GM18907 (cell line): ENCODE results near the gene C1orf94.
A peak's percentile ranks its signal among the peaks of the same experiment; 100 is the strongest.

Experiments
- ATAC-seq: cut with Tn5 transposase; IDR thresholded peaks from one replicate; pipeline ENCODE4 v1.9.1; 2021; ENCODE audit warnings: mild to moderate bottlenecking, moderate library complexity; ENCODE audit not compliant: unreplicated experiment

C1orf94 gene, protein sequence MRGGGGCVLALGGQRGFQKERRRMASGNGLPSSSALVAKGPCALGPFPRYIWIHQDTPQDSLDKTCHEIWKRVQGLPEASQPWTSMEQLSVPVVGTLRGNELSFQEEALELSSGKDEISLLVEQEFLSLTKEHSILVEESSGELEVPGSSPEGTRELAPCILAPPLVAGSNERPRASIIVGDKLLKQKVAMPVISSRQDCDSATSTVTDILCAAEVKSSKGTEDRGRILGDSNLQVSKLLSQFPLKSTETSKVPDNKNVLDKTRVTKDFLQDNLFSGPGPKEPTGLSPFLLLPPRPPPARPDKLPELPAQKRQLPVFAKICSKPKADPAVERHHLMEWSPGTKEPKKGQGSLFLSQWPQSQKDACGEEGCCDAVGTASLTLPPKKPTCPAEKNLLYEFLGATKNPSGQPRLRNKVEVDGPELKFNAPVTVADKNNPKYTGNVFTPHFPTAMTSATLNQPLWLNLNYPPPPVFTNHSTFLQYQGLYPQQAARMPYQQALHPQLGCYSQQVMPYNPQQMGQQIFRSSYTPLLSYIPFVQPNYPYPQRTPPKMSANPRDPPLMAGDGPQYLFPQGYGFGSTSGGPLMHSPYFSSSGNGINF

DNA sequence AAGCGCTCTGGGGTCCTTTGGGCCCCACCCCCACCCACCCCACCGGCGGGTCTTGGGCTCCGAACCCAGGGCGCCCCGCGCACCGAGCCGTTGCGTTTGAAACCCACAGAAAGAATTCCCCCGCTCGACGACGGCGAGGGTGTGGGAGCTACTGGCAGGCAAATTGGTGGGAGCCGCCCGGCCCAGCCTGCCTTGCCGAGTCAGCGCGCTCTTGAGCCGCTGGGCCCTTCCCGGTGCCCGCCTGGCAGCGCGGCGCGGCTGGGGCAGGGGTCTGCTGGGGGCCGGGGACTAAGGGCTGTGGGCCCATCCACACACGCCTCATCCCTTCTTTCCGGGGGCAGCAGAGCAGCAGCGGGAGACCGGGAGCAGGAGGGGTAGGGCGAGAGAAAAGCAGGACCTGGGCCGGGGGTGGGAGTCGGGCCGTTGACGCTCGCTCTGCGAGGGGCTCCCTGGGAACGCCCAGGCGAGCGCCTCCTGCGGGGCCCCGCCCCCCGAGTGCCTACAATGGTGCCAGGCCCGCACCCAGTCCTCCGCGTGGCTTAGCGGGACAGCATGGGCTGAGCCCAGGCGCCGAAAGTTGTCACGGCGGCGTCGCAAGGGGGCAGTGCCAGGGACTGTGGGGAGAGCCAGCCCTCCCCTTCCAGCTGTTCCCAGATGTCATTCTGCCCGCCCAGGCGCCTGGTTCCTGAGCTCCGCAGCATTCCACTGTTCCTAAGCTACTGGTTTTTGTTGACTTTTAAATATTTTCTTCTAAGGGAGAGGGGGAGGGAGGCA lies at the start of gene C1orf94:
C1orf94 (plus strand) TSS at position 78 of the 774 bp plus-strand sequence. CDS start 883 bp downstream, outside the sequence.
- ATAC-seq = no peak

DNA sequence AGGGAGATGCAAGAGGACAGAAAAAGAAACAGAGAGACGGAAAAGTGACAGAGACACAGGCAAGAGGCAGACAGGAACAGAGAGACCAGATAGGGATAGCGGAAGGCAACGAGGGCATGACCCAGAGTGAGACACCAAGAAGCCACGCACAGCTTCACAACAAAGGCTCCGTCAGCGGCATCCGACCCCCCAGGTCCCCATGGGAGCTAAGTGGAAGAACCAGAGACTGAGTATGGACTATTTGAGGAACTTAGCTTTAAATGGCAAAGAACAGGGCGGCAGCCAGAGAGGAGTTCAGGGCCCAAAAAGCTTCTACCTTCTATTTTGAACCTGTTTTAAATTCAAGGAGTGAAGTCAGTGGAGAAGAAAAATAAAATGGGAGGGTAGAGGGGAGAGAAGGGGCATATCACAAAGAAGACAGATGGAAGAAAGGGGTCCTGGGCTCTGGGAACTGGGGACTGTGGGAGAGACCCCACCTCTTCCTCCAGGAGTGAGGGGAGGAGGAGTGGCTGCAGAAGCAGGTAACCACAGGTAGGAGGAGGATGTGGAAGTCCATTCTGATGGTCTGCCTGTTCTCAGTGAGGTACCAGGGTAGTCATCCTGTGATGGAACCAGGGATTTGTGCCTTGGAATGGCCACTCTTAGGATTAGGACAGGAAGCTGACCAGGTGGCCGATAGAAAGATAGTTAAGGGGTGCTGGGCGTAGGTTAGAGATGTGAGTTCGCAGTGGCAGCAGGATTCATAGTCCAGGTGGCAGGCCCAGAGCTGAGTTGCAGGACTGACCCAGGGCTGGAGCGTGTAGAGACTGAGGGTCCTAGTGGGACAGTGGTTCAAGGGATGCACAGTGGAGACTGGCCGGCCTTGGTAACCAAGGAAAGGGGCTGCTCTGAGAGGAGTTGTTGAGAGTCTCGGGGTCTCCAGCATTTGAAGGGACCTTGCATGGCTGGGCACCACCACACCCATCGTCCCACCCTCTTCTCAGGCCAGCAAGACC lies 49.4 kb upstream of the C1orf94 start:
- no peak for ATAC-seq

DNA sequence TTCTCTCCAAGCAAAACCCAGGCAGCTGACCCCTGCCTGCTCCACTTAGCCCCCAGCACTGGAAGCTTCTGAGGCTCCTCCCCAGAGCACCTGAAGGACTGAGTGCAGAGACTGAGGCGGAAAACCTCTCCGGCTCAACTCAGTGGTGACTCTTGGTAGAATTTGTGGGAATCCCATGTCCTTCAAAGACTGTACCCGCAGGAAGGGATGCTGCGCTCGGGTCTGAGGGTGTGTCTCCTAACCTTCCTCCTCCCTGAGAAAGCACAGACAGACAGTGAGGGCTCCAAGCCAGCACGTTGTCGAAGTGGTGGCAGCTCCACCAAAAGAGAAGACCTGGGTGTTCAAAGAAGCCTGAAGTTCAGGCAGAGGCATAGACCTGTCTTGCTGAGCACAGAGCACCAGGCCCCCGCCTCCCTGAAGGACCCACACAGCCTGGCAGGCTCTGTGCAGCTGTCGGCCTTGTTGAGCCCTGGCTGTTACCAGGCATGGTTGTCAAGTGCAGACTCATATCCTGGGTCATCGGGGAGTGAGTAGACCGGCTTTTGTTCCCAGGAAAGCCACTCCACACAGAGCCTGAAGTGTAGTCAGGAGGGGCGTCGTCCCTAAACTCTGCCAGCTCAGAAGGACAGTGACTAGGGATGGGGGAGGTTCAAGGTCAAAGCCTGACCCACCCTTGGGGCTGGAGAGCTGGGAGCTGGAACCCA lies 48.4 kb upstream of the C1orf94 start:
- no peak for ATAC-seq

DNA sequence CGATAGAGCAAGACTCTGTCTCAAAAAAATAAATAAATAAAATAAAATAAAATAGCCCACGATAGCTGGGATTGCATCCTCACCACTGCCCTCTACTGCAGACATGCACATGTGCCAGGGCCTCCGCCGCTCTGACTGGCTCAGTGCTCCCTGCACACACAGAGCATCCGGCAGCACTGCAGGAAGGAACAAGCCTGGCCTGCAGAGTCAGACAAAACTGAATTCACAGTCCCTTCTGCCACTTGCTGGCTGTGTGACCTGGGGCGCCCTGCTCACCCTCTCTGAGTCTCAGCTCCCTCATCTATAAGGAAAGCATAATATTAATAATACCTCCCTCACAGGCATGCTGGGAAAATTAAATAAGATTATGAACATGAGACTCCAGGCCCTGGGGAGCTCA lies 47.1 kb upstream of the C1orf94 start:
- ATAC-seq = no peak

DNA sequence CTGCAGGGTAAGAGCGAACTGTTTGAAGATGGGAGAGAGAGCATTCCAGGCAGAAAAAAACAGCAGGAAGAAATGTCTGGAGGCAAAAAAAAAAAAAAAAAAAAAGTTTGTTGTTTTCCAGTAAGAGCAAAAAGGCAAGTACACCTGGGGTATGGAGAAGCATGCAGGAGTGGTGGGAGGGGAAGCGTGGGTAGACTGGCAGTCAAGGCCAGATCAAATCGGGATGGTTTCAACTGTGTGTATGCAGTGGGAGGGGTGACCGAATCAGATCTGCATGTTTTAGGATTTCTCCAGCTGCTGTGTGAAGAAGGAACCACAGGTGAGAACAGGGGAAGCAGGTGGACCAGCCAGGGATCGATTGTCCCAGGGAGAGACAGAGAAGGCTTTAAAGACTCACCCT lies 46.4 kb upstream of the C1orf94 start:
- no peak for ATAC-seq

DNA sequence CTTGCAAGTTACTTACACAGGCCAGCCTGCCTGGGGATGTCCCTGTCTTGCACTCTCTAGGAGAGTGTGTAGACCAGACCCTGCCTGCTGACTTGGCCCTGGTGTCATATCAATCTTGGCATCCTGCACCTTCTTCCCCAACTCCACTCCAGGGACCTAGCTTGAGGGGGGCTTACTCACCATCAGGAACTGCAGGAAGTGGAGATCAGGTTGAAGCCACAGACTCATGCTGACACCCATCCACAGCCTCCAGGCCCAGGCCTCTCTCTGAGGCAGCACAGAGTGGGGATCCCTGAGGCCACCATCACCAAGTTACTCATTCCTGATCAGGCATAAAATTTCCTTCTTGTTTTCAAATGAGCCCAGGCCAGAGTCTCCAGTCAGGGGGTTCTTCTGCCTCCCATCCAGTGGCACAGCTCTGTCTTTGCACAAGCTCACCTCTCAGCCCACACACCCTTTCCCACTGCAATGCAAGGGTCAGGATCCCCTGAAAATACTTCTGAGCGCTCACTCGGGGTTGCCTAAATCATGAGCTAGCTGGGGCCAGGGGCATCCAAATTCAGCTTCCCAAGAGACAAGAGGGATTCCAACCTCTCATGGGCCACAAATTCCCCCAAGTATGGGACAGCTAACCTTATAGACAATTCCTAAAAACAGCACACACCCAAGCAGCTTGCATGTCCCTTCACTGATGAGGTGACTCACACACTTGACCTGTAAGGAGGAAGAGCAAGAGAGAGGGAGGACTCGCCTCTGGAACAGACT lies 45.1 kb upstream of the C1orf94 start:
- no peak for ATAC-seq

DNA sequence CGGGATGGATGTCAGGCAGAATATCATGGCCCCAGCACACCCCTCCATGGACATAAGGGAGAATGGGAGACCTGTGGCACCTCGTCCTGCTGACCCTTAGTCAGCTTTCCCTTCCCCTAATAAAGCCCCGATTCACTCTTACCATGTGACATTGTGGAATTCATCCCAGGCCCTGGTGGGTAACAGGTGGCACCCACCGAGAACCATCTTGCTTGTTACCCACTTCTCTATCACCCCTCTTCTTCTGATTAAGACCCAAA lies 44.6 kb upstream of the C1orf94 start:
- ATAC-seq = no peak

DNA sequence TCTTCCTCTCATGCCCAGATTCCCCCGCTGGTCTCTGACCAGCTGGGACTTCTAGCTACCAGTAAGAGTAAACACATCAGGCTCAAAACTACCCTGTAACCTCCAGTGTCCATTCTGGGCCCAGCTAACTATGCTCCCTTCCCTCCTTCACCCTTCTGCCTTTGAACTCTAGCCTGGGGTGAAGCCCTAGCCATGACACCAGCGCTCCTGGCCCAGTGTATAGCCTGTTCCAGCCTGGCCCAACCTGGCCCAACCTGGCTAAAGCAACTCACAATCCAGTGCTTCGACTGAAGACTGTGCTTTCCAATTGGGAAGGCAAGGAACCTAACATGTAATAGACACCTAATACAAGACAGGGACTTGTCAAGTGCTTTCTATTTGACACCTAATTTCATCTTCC lies 39.3 kb upstream of the C1orf94 start:
- no peak for ATAC-seq

DNA sequence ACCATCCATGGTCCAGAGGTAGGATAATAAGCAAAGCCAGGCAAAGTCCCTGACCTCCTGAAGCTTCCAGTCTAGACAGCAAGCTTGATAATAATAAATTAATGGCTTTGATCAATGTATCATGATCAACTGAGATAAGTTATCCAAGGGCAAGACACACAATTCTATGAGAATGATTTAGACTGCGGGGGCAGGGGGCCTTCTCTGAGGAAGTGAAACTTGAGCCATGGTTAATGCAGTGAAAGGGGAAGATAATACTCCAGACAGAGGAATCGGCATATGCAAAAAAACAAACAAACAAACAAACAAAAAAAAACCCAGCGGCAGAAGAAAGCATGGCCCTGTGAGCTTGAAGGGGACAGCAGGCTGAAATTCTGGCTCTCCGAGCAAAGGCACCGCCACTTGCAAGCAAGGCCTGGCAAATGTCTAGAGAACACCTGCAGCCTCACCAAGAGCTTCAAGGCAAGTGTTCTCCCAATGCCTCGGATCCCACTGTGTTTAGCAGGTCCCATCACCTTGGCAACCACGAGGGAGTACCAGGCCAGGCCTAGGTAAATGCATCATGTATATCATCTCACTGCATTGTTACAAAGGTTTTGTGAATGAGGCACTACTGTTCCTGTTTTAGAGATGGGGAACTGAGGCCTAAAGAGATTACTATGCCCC lies 36.6 kb upstream of the C1orf94 start:
- no peak for ATAC-seq

DNA sequence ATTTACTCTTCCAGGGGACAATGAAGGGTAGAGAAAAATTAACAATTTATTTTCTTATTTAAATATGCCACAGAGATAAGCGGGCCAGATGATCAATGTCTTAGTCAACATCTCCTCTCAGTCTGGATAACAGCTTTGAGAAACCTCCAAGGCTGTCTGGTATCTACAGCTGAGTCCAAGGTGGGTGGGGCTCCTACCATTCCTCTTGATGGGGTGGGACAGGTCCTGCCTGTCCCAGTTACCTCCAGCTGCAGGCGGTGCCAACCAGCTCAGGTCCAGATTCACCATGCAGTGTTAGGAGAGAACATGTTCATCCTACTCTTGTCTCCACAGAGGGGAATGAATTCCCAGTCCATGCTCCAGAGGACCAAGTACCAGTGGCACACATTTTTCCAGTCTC lies 32.7 kb upstream of the C1orf94 start:
- no peak for ATAC-seq

DNA sequence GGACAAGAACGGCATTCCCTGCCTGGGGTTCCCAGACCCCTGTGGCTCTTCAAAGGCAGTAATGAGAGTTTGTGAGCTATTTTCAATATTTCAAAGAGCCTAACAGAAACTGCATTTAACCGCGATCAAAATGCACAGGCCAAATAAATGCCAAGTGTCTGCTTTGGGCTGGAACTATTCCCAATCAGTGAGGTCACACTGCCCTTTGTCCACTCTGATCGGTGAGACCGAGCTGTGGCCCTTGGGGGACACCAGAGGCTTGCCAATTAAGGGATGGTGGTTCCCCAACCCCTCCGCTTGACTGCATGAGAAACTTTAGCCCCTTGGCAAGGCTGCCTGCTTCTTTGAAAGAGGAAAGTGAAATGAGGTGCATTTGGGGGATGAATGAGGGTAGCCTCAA lies 31.9 kb upstream of the C1orf94 start:
- ATAC-seq = no peak

DNA sequence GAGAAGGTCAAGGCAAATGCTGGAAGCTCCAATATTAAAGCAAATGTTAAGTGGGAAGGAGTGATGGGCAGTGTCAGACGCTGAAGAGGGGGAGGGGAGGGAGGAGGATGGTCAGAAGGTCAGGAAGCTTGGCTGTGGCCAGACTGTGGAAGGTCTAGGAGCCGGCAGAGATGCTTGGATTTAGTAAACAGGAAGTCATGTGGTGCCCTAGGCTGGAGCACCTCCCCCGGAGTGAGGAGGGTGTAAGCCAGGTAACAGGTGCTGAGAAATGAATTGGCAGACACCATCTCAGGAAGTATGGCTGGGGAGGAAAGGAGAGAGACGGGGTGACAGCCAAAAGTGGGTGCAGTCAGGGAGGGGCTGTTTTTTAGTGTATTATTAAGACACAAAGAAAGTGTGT lies 29.4 kb upstream of the C1orf94 start:
- no peak for ATAC-seq

DNA sequence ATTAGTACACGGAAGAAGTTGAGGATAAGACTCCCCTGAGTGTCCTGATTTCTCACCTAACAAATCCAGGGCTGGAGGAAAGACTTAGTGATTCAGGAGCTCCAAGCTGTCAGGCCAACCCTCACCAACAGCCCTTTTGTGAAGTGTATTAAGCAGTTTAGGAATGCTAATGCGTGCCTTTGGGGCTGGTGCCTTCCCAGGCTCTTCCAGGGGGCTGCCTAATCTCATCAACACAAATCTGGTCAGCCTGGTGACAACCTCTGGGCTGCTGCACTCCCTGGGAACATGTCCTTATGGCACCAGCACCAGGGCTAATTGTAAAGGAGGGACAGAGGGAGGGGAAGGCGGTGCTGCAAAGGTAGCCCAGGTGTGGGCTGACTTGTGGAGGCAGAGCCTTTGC lies 27.2 kb upstream of the C1orf94 start:
- no peak for ATAC-seq

DNA sequence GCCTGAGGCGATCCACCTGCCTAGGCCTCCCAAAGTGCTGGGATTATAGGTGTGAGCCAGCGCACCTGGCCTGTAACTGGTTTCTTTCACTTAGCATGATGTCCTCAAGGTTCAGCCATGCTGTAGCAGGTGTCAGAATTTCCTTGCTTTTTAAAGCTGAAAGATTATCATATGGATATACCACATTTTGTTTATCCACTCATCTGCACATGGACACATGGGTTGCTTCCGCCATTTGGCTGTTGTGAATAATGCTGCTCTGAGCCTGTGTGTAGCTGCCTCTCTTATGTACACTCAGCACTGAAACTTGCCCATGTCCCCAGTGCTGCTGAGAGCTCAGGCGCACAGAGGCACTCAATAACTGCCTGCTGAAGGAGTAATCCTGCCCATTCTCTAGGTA lies 23.5 kb upstream of the C1orf94 start:
- ATAC-seq = no peak

DNA sequence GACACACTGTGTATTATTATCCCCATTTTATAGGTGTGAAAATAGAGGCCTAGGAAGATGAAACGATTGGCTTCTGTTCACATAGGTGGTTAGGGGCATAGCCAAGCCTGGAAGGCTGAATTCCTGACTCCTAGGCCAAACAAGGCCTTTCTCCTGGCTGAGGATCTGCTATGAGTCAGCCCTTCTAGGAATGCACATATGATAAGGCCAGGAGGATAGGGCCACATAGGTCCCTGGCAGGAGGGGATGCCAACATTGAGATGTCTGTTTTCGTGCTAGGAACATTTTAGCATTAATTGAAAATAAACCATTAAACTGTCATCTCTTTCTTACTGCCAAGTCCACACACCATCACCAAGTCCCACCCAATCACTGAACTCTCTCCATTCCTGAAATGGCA lies 20.8 kb upstream of the C1orf94 start:
- no peak for ATAC-seq

DNA sequence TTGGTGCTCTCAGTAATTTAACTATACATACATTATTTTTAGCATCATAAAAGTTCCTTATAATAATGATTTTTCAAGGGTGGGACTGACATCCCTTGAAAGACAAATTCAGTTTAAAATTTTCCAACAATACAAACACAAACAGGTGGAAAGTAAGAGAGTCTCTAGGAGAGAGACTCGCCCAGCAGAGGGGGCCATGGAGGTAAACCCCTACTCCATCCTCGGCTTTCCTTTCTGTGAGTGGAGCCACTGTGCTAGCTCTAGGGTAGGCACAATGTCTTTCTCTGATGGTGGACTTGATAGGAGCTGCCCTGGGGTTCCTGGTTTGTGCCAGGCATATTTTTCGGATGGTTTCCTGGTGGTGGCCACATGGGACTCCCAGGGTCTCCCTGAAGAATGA lies 20.0 kb upstream of the C1orf94 start:
- no peak for ATAC-seq

DNA sequence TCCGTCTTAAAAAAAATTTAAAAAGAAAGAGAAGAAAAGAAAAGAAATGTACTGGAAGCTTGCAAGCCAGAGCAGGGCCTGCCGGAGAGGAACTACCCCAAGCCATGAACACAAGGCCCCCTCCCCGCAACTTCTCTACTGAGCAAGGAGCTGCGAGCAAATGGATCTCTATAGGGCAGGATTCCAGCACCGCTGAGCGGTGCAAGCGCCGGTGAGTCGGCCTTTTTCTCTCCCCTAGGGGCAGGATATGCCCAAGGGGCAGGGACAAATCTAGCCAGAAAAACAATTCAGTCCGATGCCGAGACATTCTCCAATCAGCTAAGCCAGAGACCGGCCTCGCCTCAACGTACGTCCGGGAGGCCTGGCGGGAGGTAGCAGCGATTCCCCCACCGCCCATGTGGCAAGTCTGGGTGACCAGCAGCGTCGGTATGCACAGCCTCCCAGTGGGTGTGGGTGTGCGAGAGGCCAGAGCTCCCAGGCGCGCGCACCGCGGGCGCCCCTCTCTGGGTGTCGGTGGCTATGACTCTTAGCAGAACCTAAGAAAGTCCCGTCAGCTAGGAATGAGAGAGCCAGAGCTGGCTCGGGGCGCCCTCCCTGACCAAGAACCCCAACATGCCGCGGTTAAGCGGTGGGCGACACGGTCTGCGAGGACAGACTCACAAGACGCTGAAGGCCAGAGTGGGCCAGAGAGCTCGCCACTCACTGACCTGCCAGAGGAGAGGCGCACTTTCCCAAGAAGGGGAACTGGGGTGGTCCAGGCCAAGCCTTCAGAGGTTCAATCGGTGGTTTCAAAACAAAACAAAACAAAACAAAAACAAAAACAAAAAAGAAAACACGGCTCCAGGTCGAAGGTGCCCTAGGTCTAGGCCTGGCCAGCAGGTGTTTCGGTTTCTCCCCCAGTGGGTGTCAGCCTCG lies 13.6 kb upstream of the C1orf94 start:
- ATAC-seq = peak; percentile 70
